GM19238 (cell line): Measurements from ENCODE around the gene PDK4.

Experiments used
- DNase-seq: peaks from one replicate; pipeline ENCODE4 v3.0.0; 2011; ENCODE audit warnings: low spot score; ENCODE audit not compliant: insufficient read length

The PDK4 gene

GRCh38 chr7:95535662-95536061 lies 60.7 kb downstream of the PDK4 start:
- DNase-seq, result no peak

- DNase-seq, result no peak
Measured at GRCh38 chr7:95534796-95535195, 61.5 kb downstream of the PDK4 start.
